H1 (cell line): Measurements from ENCODE around the gene B3GAT1. TPM values are rescaled to one million over a fixed set of nuclear protein-coding genes. Genes with fewer than 3 reads are reported as not detected.

Experiments
- CTCF ChIA-PET: fragments of 300-600 bp; sonication (Branson Sonifier 250); formaldehyde crosslinking; loops from one replicate; lab custom pipeline; 2021; ENCODE audit not compliant: partially characterized antibody; lab: Charles Lee
- POLR2A ChIA-PET: fragments of 300-600 bp; sonication (Branson Sonifier 250); formaldehyde crosslinking; loops from one replicate; lab custom pipeline; 2021; ENCODE audit warnings: inconsistent platforms; ENCODE audit not compliant: partially characterized antibody; lab: Charles Lee
- DNase-seq, 2 experiments: peaks; one replicate each; pipeline versions ENCODE4 v3.0.0 to v3.0.0-alpha.2; 2010 to 2022; ENCODE audit warnings: low spot score in 2 of 2, low read depth in 1 of 2, mixed read lengths in 1 of 2
- FAIRE-seq: peaks from 2 replicates; lab custom pipeline; 2011; peaks lifted over from hg19 to GRCh38; lab: Jason Lieb, UNC
- H2AFZ ChIP-seq: 2 replicates; pipeline ENCODE4 v1.8.1; 2012; ENCODE audit warnings: low read length, inconsistent platforms
- H2AK5ac ChIP-seq: 2 replicates; pipeline ENCODE4 v1.6.1; 2013; ENCODE audit warnings: low read depth, low read length
- H2BK120ac ChIP-seq: replicated peaks from 2 replicates; pipeline ENCODE3; 2013; ENCODE audit warnings: low read depth, low read length, inconsistent platforms
- H2BK12ac ChIP-seq: 2 replicates; pipeline ENCODE4 v1.6.1; 2013; ENCODE audit warnings: low read depth, low read length
- H2BK15ac ChIP-seq: 2 replicates; pipeline ENCODE4 v1.6.1; 2013; ENCODE audit warnings: low read length
- H2BK20ac ChIP-seq: 2 replicates; pipeline ENCODE4 v1.6.1; 2013; ENCODE audit warnings: low read length
- H2BK5ac ChIP-seq: 2 replicates; pipeline ENCODE4 v1.6.1; 2013; ENCODE audit warnings: low read depth, low read length
- H3K14ac ChIP-seq: 2 replicates; pipeline ENCODE4 v1.6.1; 2013; ENCODE audit warnings: inconsistent platforms; ENCODE audit not compliant: insufficient read length
- H3K18ac ChIP-seq: 2 replicates; pipeline ENCODE4 v1.6.1; 2013; ENCODE audit warnings: low read length; ENCODE audit errors: extremely low read depth
- H3K23ac ChIP-seq: 2 replicates; pipeline ENCODE4 v1.6.1; 2013; ENCODE audit warnings: inconsistent platforms; ENCODE audit not compliant: insufficient read length
- H3K23me2 ChIP-seq: 2 replicates; pipeline ENCODE4 v1.6.1; 2013; ENCODE audit warnings: low read depth, low read length
- H3K27ac ChIP-seq: 2 replicates; pipeline ENCODE4 v1.6.1; 2011; ENCODE audit warnings: low read depth, low read length, inconsistent platforms
- H3K27me3 ChIP-seq, 4 experiments: replicated peaks in 1 of 4; 1 replicate in 1 of 4; 2 replicates in 3 of 4; pipeline versions ENCODE4 v1.6.1 to v1.8.1; 2011 to 2013; ENCODE audit warnings: low read length in 3 of 4, mild to moderate bottlenecking in 3 of 4, inconsistent platforms in 2 of 4, mixed read lengths in 2 of 4, moderate library complexity in 1 of 4; ENCODE audit not compliant: control insufficient read depth in 3 of 4, insufficient read depth in 3 of 4; ENCODE audit errors: extremely low read depth in 1 of 4
- H3K36me3 ChIP-seq, 4 experiments: 2 replicates each; pipeline versions ENCODE4 v1.6.1 to v1.8.1; 2011 to 2013; ENCODE audit warnings: mild to moderate bottlenecking in 4 of 4, low read length in 3 of 4, moderate library complexity in 2 of 4, control low read depth in 1 of 4, inconsistent platforms in 1 of 4; ENCODE audit not compliant: insufficient read depth in 4 of 4, control insufficient read depth in 2 of 4
- H3K4ac ChIP-seq: replicated peaks from 2 replicates; pipeline ENCODE3; 2013; ENCODE audit warnings: low read length, low read depth, mixed read lengths, inconsistent platforms; ENCODE audit not compliant: insufficient read length
- H3K4me1 ChIP-seq, 4 experiments: replicated peaks in 1 of 4; 1 replicate in 1 of 4; 2 replicates in 3 of 4; pipeline versions ENCODE4 v1.6.1 to v1.8.1; 2011 to 2013; ENCODE audit warnings: low read length in 3 of 4, inconsistent platforms in 2 of 4, mixed read lengths in 1 of 4; ENCODE audit not compliant: insufficient read depth in 4 of 4, control insufficient read depth in 3 of 4
- H3K4me2 ChIP-seq, 2 experiments: 2 replicates each; pipeline versions ENCODE4 v1.6.1 to v1.8.1; 2011 to 2013; ENCODE audit warnings: low read depth in 2 of 2, low read length in 2 of 2, control low read depth in 1 of 2, inconsistent platforms in 1 of 2, mild to moderate bottlenecking in 1 of 2; ENCODE audit not compliant: insufficient read depth in 1 of 2
- H3K4me3 ChIP-seq, 4 experiments: fragments of 200-600, 300-600 bp in 1 of 4; sonication (generic), shearing (Covaris generic), sonication (Bioruptor Twin) in 1 of 4; 2 replicates each; pipeline versions ENCODE4 v1.5.1 to v1.8.1; 2011 to 2016; ENCODE audit warnings: low read length in 4 of 4, low read depth in 3 of 4, control low read depth in 2 of 4, inconsistent platforms in 2 of 4, mild to moderate bottlenecking in 2 of 4, mixed read lengths in 1 of 4, moderate library complexity in 1 of 4; ENCODE audit not compliant: insufficient read depth in 2 of 4; ENCODE audit errors: extremely low read depth in 1 of 4
- H3K56ac ChIP-seq: replicated peaks from 2 replicates; pipeline ENCODE3; 2013; ENCODE audit warnings: low read depth, mild to moderate bottlenecking, mixed read lengths, low read length, inconsistent platforms; ENCODE audit not compliant: insufficient read length
- H3K79me1 ChIP-seq: 2 replicates; pipeline ENCODE4 v1.6.1; 2013; ENCODE audit warnings: low read depth, low read length, control low read depth
- H3K79me2 ChIP-seq, 2 experiments: 2 replicates each; pipeline versions ENCODE4 v1.6.1 to v1.8.1; 2012 to 2013; ENCODE audit warnings: low read length in 2 of 2, mild to moderate bottlenecking in 2 of 2, inconsistent platforms in 1 of 2; ENCODE audit not compliant: insufficient read depth in 2 of 2, control insufficient read depth in 1 of 2
- H3K9ac ChIP-seq, 4 experiments: replicated peaks in 1 of 4; 1 replicate in 1 of 4; 2 replicates in 3 of 4; pipeline versions ENCODE4 v1.6.1 to v1.8.1; 2011 to 2013; ENCODE audit warnings: low read depth in 3 of 4, low read length in 3 of 4, control low read depth in 2 of 4, mild to moderate bottlenecking in 2 of 4, moderate library complexity in 2 of 4, inconsistent platforms in 1 of 4; ENCODE audit errors: extremely low read depth in 1 of 4
- H3K9me3 ChIP-seq, 2 experiments: 2 replicates each; pipeline versions ENCODE4 v1.6.1 to v1.8.1; 2012 to 2013; ENCODE audit warnings: mild to moderate bottlenecking in 2 of 2, moderate library complexity in 2 of 2, control low read depth in 1 of 2, inconsistent platforms in 1 of 2, low read depth in 1 of 2, low read length in 1 of 2, mixed read lengths in 1 of 2; ENCODE audit not compliant: insufficient read depth in 2 of 2
- H4K20me1 ChIP-seq, 2 experiments: replicated peaks in 1 of 2; 2 replicates each; pipeline versions ENCODE3 to v1.8.1; 2011 to 2013; ENCODE audit warnings: inconsistent platforms in 2 of 2, low read length in 2 of 2, mild to moderate bottlenecking in 1 of 2; ENCODE audit not compliant: insufficient read depth in 2 of 2, control insufficient read depth in 1 of 2
- H4K5ac ChIP-seq: 2 replicates; pipeline ENCODE4 v1.6.1; 2013; ENCODE audit warnings: low read length, low read depth, mixed read lengths, inconsistent platforms; ENCODE audit not compliant: insufficient read length
- H4K8ac ChIP-seq: 2 replicates; pipeline ENCODE4 v1.8.0; 2013; ENCODE audit warnings: mild to moderate bottlenecking, moderate library complexity, low read length, inconsistent platforms; ENCODE audit not compliant: insufficient read depth; ENCODE audit errors: extremely low read depth
- H4K91ac ChIP-seq: replicated peaks from 2 replicates; pipeline ENCODE3; 2013; ENCODE audit warnings: low read length, mixed read lengths, inconsistent platforms; ENCODE audit not compliant: insufficient read length
- ATF2 ChIP-seq: IDR thresholded peaks from 2 replicates; pipeline ENCODE4 v1.6.1; 2012; ENCODE audit warnings: low read length, inconsistent platforms
- EZH2 ChIP-seq: fragments of 200-600 bp; sonication (generic); IDR thresholded peaks from 2 replicates; pipeline ENCODE4 v1.7.1; 2012; ENCODE audit warnings: low read depth, mild to moderate bottlenecking, moderate library complexity, low read length, inconsistent platforms; ENCODE audit not compliant: severe bottlenecking
- HDAC2 ChIP-seq, 2 experiments: fragments of 300-600 bp in 1 of 2; sonication (generic) in 1 of 2; IDR thresholded peaks; 2 replicates each; pipeline ENCODE4 v1.6.1; 2011 to 2012; ENCODE audit warnings: low read depth in 2 of 2, low read length in 2 of 2, mild to moderate bottlenecking in 2 of 2, moderate library complexity in 2 of 2, borderline replicate concordance in 1 of 2, inconsistent platforms in 1 of 2
- PHF8 ChIP-seq: fragments of 200-600 bp; sonication (generic); conservative IDR thresholded peaks from 2 replicates; pipeline ENCODE4 v1.7.1; 2012; ENCODE audit warnings: low read depth, mild to moderate bottlenecking, inconsistent platforms, low read length, moderate library complexity
- POLR2A ChIP-seq, 2 experiments: IDR thresholded peaks; 1 replicate in 1 of 2; 2 replicates in 1 of 2; pipeline ENCODE4 v1.6.1; 2011; ENCODE audit warnings: low read depth in 2 of 2, low read length in 2 of 2, mild to moderate bottlenecking in 2 of 2; ENCODE audit errors: control extremely low read depth in 1 of 2
- POLR2AphosphoS5 ChIP-seq: IDR thresholded peaks from 2 replicates; pipeline ENCODE4 v1.6.1; 2011; ENCODE audit warnings: low read depth, low read length
- SAP30 ChIP-seq: fragments of 300-600 bp; sonication (generic); IDR thresholded peaks from 2 replicates; pipeline ENCODE4 v1.7.1; 2012; ENCODE audit warnings: low read length, moderate library complexity, mild to moderate bottlenecking, inconsistent platforms; ENCODE audit not compliant: insufficient read depth, insufficient replicate concordance
- TBP ChIP-seq: IDR thresholded peaks from 2 replicates; pipeline ENCODE4 v1.6.1; 2011; ENCODE audit warnings: low read depth, low read length, improper control_type of control experiment
- ZNF274 ChIP-seq: IDR thresholded peaks from 2 replicates; pipeline ENCODE4 v1.7.0; 2012; ENCODE audit warnings: low read length, borderline replicate concordance; ENCODE audit errors: extremely low read depth
- WGBS, 2 experiments: shearing (Covaris generic) in 1 of 2; methylation state at CpG; one replicate each; pipeline versions ENCODE4 v1.1.6 to v1.1.7; 2013 to 2015; ENCODE audit warnings: low lambda C conversion rate in 2 of 2, mixed read lengths in 2 of 2, inconsistent platforms in 1 of 2, low coverage in 1 of 2, missing lambda C conversion rate in 1 of 2; ENCODE audit not compliant: insufficient replicate concordance in 2 of 2, insufficient coverage in 1 of 2, insufficient read length in 1 of 2; ENCODE audit errors: extremely low coverage in 1 of 2, missing lambda C conversion rate in 1 of 2; 5-methylcytosine and 5-hydroxymethylcytosine counted together
- polyA plus RNA-seq, 7 experiments: library from polyadenylated mRNA; depleted of rRNA in 3 of 7; stranded (reverse) in 5 of 7; unstranded in 2 of 7; fragments of >200 nt in 5 of 7; fragments of 200-250 nt in 2 of 7; gene quantifications; 1 replicate in 5 of 7; 2 replicates in 1 of 7; 4 replicates in 1 of 7; pipeline versions ENCODE4 v1.2.1 to v1.2.3, GENCODE V29; 2011 to 2013; ENCODE audit warnings: missing spikeins in 2 of 7, mixed read lengths in 2 of 7
- total RNA-seq: library from RNA; stranded (reverse); fragmentation: NEBNext Ultra II Directional; extraction: Animal tissue kit (Norgen Biotek cat#: 25700); gene quantifications from 2 replicates; pipeline ENCODE4 v1.2.1, GENCODE V29; 2021

The B3GAT1 gene
- total and polyA plus RNA-seq, 2 of the 8 experiments (the other 6 are each of a cell fraction or from before 2014, with no cell fraction given): 19.7 to 32.4 TPM

- H2BK15ac ChIP-seq: no peak overlapping the region
- H2AK5ac ChIP-seq: no peak overlapping the region
- H3K79me2 ChIP-seq: peaks cover 0 to 45% of the 10 kb centered on the region in 2 experiments; a peak in 1 of 4 replicates
- no peak overlapping the region for H4K8ac ChIP-seq
- no peak overlapping the region for H3K14ac ChIP-seq
- H3K27ac ChIP-seq: no peak overlapping the region
- WGBS, 2 experiments: 93% methylated on average over 11 of the region's 11 CpGs; no CpG with 5 or more reads in 1 of the 2 experiments
- no peak overlapping the region for H2BK5ac ChIP-seq
- DNase-seq: no peak
- H3K4me3 ChIP-seq: no peak overlapping the region
- H3K27me3 ChIP-seq: no peaks in the 10 kb centered on the region
- H2BK20ac ChIP-seq: no peak overlapping the region
- H3K9me3 ChIP-seq: no peaks in the 10 kb centered on the region
- peaks cover 0 to 9% (median 3%) of the 10 kb centered on the region in 4 experiments; a peak in 2 of 7 replicates for H3K4me1 ChIP-seq
- no peak for FAIRE-seq
- no peak overlapping the region for H3K23ac ChIP-seq
- no peak overlapping the region for H4K5ac ChIP-seq
- no peak overlapping the region for H3K4ac ChIP-seq
- H3K4me2 ChIP-seq: no peak overlapping the region
- H3K9ac ChIP-seq: no peak overlapping the region
- no peak overlapping the region for H2BK120ac ChIP-seq
- ChIA-PET POLR2A (interaction anchor here (1.4 kb wide), 1 partner anchor 12 kb away, joined by 3 read pairs; no protein-coding TSS in a partner anchor), CTCF (interaction anchor here (0.6 to 1.8 kb wide), 7 partner anchors 14 to 435 kb away, joined by 3 to 9 read pairs (median 4); partner anchors contain the start of gene B3GAT1)
- no peak overlapping the region for H4K91ac ChIP-seq
- H4K20me1 ChIP-seq: peaks cover 6 to 37% of the 10 kb centered on the region in 2 experiments
- no peak overlapping the region for H2AFZ ChIP-seq
- H3K18ac ChIP-seq: no peak overlapping the region
- H3K36me3 ChIP-seq: peaks cover 0 to 4% (median 0%) of the 10 kb centered on the region in 4 experiments; a peak in 2 of 8 replicates
- peaks cover 7% of the 10 kb centered on the region for H3K79me1 ChIP-seq
- H3K56ac ChIP-seq: no peak overlapping the region
- 0 out of 2 replicates have a peak, but pooled peaks cover 2% of the 10 kb centered on the region for H3K23me2 ChIP-seq
- TF ChIP-seq HDAC2 (IDR thresholded peaks at IDR 0.05; ENCODE audit: borderline replicate concordance in 1 of 2, low read depth in 2 of 2, low read length in 2 of 2) (no peak), POLR2AphosphoS5 (no peak), POLR2A (IDR thresholded peaks at IDR 0.05; ENCODE audit: control extremely low read depth in 1 of 2, low read depth in 2 of 2, low read length in 2 of 2) (no peak), EZH2 (no peak), ZNF274 (no peak), TBP (no peak), ATF2 (no peak), PHF8 (no peak), SAP30 (no peak)
- H2BK12ac ChIP-seq: no peak overlapping the region
Measured at GRCh38 chr11:134398079-134398444, 14.0 kb downstream of the B3GAT1 start.
